NOMO-1 (cell line): ENCODE data around the gene TMEM263.
"Not testable (repeated sequence)": the region's sequence is repeated elsewhere in the genome, so short reads cannot be mapped to it uniquely, and the experiment has no call there.

Source experiments
- DNase-seq, 2 experiments: peaks; one replicate each; lab custom pipeline; 2025; ENCODE audit not compliant: unreplicated experiment in 2 of 2; lab: John Stamatoyannopoulos, UW

TMEM263 gene

DNA sequence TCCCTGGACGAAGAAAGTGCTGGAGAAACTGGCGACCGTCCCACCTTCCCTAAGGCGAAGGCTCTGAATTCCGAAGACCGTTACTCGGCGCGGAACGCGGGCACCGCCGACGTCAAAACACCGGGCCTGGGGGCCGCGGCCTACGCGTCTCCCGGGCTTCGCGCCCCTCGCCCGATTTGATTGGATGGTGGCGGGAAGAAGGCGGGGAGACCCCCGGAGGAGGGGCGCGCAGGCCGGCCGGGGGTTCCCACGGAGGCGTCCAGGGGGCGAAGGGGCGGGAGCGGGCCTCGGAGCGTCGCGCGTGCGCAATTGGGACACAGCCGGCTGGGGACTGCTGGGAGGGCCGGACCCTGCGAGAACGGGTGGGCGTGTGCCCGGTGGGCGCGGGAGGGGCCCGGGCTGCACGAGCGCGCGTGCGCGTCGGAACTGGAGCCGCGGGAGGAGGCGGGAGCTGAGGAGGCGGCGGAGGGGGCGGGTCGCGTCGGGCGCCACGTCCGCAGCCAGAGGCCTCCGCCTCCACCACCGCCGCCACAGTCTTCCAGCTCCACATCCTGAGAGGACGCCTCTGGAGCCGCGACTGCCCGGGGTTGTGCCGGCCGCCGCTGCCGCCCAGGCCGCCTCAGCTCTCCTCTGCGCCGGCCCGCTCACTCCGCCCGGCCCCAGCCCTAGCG is at the start of gene TMEM263:
TMEM263 (plus strand) TSS at position 531 of the 671 bp plus-strand sequence. CDS start 11,210 bp downstream, outside the sequence.
- DNase-seq: peak; percentile 52 to 65

DNA sequence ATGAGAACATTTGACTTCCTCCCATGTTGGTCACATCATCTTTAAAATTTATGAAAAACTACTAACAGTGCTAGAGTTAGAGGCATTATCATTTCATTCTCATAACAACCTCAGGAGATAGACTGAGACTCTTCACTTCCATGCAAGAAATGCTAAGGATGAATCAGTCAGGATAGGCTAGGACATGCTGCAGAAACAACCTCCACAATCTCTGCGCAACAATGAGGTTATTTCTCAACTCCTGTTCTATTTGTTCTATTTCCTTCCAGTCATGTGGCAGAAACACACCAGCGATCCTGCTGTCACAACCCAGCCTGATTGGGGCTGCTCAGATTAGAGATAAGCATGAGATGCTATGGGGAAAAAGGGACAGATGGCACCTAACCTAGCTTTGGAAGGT is 49.0 kb upstream of the TMEM263 start:
- no peak for DNase-seq

DNA sequence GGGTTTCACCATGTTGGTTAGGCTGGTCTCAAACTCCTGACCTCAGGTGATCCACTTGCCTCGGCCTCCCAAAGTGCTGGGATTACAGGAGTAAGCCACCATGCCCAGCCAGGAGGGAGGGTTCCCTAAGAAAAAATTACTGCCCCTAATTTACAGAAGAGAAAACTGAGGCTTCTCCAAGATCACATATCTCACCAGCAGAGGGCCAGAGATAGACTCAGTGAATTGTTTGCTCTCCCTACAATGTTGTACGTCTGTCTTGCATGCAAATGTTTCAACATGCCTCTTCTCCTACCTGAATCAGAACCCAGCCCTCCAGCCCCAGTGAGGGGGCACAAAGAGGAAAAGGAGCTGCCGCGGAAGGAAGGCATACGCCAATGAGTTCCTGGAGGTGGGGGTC is 48.3 kb upstream of the TMEM263 start:
- no peak for DNase-seq

DNA sequence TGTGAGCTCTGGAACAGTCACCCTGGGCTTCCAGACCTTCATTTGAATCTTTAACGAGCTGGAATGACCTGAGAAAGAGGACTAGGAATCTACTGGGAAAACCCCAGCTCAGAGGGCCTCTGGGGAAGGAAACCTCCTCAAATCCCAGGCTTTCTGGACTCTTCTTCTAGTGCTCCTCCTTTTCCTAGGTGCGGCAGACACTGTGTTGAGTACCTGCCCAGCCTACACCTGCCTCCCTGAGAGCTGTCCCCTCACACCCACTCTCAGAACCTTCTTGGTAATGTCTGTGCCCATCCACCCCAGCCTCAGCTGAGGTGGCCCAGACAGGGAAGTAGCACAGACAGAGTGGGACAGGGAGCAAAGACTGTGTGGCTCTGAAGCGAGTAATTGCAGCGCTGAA is 47.9 kb upstream of the TMEM263 start:
- no peak for DNase-seq

DNA sequence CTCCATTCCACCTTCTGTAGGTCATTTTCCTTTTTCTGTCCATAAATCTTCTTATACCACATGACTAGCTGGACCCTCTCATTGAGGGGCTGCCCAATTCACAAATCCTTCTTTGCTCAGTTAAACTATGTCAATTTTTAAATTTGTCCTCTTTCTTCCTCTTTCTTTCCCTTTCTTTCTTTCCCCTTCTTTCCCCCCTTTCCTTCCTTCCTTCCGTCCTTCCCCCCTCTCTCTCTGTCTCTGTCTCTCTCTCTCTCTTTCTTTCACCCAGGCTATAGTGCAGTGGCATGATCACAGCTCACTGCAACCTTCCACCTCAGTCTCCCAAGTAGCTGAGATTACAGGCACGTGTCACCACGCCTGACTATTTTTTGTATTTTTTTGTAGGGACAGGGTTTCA is 47.1 kb upstream of the TMEM263 start:
- no peak for DNase-seq

DNA sequence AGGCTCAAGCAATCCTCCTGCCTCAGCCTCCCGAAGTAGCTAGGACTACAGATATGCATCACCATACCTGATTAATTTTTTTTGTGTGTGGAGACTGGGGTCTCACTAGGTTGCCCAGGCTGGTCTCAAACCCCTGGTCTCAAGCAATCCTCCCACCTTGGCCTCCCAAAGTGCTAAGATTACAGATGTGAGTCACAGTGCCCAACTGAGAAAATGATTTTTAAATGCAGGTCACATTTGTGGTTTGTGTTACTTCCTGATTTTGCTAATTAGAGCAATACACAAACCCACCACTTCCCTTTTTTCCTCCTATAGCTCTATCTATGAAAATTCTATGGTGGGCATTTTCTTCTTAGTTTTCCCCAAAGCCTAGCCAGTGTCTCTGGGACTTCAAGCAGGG is 45.5 kb upstream of the TMEM263 start:
- DNase-seq: peak; percentile 89 to 97

DNA sequence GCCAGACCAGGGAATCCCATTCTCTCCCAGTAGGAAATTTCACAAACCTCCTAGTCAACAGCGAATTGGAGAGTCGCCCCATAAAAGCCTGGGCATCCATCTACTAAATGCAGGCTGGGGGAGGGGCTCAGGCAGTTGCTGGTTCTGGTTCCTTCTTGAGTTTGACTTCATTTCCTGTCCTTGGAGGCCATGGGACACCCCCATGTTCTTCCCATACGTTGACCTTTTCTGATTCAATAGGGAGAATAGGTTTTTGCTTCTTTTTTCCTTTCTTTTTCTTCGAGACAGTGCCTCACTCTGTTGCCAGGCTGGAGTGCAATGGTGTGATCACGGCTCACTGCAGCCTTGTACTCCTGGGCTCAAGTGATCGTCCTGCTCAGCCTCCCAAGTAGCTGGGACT is 44.1 kb upstream of the TMEM263 start:
- no peak for DNase-seq

DNA sequence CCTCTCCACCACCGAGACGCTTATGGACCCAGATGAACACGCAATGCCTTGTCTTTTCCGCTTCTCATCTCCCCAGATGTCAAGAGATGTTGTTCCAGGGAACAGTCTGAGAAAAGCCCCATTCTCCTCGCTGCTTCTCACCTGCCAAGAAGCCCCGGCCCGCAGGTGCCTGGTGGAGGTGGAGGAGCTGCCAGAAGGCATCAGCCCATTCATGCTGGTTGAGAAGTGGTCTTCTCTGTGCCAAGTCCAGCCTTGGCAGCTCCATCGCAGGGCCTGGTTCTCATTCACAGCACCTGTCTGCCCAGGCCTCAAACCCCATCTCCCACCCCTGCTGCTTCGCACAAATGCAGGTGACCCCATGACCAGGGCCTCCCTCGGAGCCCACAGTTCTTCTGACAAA is 42.3 kb upstream of the TMEM263 start:
- DNase-seq: no peak

DNA sequence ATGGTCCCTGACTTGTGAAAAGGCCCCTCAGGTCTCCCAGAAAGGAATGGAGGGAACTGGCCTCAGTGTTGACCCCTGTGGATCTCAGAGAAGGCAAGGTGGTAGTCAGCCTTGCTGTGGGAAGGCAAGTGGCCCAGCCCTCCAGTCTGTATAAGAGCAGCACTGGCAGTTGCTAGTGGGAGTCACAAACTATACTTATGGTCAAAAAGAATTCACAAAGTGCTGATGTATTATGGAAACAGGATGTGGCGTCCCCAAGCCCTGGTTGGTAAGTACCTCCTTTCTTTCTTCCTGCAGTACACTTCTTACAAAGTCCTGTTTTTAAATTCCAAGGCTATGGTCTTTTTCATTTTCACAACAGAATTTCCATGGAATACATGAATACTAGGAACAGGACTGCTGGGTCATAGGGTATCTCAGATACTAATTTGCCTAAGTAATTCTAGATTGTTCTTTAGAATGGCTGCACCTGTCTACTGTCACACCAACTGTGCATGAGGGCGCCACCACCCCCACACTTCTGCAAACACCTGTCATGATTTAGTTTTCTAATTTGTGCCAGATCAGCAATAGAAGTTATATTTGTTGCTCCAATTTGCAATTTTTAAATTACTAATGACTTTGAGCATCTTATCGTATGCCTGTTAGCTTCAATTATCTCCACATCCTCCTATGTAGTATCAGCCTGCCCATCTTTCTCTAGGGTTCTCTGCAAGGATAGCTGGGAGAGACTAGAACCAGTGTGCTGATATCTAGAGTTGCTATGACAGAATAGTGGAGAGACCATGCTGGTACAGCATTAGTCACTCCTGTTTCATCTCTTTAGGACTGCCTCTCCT is 40.7 kb upstream of the TMEM263 start:
- DNase-seq: no peak

DNA sequence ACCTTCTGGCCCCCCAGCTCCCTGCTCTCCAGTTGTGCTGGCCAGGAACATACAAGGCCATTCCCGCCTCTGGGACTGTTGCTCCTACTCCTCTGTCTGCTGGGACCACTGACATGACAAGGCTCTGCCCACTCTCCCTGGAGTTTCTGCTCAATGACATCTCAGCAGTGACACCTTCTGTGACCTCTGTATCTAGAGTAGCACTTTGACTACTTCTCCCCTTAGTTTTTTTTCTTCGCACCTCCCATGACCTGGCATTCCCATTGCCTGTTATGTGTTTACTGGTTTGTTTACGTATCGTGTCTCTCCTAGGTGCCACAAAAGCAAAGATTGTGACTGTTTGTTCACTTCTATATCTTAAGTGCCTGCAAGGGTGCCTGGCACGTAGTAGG is 40.1 kb upstream of the TMEM263 start:
- DNase-seq: no peak

DNA sequence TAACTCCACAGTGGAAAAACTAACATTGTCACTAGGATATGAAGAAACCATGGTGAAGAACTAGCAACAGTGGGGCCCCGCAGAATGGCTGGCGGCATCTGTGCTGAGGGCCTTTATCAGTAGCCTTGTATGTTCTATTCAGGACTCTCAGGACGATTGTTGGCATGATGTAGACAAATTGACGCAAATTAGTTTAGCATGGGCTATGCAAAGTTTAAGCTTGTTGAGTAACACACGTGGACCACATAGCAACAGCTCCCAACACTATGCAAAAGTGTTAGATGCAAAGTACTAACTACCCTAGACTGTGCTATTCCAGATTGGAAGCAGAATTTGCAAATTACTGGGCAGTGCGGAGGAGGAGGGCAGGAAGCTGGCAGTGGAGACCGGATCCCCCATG is 38.2 kb upstream of the TMEM263 start:
- DNase-seq: no peak

DNA sequence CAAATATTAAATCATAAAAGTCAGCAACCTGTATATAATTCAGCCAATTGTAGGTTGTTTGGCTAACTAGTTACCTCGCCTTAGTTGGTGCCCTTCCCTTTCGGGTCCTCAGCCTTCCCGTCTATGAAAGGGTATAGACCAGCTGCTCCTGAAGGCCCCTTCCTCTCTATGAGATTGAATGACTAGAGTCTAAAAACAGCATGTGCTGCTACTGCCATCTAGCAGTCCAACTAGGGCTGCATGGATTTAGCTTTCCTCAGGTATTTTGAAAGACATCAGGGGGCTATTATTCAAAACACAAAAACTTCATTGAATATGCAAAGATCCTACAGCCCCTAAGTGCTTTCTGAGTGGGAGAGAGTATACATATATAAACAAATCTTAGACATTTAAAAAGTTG is 37.0 kb upstream of the TMEM263 start:
- DNase-seq: no peak

DNA sequence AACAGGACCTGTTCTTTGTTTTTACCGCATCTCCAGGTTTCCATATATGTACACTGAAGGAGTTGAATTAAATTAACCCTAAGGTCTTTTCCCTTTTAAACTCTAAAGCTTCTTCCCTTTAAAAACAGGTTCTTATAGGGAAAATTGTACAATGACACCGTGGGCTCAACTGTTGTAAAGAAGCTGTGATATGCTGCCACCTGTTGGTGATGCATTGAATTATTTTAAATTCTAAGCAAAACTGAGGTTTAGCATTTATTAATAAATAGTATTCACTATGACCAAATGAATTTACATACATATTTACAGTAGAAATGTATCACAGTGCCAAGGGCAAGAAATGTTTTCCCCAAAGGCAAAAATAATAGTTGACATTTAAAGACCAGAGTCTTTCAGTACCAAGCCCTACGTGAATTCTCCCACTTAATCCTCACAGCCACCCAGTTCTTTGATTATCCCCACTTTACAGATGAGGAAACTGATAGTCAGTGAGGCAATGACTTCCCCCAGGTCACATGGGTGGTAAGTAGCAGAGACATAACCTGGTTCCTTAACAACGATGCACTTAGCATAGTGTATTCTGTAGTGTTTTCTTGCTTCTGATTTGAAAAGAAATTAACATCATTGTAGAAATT is 35.7 kb upstream of the TMEM263 start:
- peak; percentile 24 to 28 for DNase-seq

DNA sequence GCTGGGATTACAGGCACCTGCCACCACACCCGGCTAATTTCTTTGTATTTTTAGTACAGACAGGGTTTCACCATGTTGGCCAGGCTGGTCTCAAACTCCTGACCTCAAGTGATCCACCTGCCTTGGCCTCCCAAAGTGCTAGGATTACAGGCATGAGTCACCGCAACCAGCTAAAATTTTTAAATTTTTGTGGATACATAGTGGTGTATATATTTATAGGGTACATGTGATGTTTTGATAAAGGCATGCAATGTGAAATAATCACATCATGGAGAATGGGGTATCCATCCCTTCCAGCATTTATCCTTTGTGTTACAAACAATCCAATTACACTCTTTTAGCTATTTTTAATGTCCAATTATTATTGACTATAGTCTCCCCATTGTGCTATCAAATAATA is 33.7 kb upstream of the TMEM263 start:
- DNase-seq: not testable (repeated sequence)

DNA sequence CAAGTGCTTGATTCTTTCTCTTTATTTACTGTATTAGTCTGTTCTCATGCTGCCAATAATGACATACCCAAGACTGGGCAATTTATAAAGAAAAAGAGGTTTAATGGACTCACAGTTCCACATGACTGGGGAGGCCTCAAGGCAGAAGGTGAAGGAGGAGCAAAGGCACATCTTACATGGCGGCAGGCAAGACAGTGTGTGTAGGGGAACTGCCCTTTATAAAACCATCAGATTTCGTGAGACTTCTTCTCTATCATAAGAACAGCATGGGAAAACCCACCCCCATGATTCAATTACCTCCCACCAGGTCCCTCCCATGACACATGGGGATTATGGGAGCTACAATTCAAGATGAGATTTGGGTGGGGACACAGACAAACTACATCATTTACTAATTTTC is 32.1 kb upstream of the TMEM263 start:
- not testable (repeated sequence) for DNase-seq

DNA sequence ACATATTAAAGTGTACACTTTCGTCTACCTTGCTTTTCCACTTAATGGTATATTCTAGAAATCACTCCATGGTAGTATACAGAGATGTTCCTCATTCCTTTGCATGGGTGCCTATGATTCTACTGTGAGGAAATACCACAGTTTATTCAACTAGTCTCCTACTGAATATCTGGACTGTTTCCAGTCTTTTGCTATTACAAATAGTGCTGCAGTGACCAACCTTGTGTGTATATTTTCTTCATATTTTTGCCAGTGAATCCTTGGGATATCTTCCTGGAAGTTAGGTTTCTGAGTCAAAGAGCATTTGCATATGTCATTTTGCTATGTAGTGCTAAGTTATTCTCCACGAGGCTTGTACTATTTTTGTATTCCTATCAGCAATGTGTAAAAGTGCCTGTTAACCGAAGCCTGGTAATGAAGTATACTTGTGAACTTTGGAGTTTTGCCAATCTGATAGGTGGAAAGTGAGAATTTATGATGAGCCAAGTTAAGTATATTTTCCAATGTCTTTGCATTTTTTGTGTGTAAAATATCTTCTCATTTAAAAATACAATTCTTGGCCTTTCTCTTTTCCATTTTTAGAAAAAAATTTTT is 31.3 kb upstream of the TMEM263 start:
- DNase-seq: no peak

DNA sequence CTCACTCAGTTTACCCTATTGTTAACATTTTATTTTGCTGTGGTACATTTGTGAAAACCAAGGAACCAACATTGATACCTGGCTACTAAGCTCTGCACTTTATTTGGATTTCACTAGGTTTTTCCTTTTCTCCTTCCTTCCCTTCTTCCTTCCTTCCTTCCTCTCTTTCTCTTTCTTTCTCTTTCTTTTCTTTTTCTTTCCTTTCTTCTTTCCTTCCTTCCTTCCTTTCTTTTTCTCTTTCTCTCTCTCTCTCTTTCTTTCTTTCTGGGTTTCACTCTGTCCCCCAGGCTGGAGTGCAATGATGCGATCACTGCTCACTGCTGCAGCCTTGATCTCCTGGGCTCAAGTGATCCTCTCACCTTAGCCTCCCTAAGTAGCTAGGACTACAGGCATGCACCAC is 29.1 kb upstream of the TMEM263 start:
- DNase-seq: no peak

DNA sequence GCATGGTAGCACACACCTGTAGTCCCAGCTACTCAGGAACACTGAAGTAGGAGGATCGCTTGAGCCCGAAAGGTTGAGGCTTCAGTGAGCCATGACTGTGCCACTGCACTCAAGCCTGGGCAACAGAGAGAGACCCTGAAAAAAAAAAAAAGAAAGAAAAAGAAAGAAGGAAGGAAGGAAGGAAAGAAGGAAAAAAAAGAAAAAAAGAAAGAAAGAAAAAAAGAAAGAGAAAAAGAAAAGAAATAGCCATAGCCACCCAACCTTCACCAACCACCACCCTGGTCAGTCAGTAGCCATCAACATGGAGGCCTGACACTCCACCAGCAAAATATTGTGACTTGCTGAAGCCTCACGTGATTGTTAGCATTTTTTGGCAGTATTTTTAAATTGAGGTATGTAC is 21.4 kb upstream of the TMEM263 start:
- DNase-seq: no peak

DNA sequence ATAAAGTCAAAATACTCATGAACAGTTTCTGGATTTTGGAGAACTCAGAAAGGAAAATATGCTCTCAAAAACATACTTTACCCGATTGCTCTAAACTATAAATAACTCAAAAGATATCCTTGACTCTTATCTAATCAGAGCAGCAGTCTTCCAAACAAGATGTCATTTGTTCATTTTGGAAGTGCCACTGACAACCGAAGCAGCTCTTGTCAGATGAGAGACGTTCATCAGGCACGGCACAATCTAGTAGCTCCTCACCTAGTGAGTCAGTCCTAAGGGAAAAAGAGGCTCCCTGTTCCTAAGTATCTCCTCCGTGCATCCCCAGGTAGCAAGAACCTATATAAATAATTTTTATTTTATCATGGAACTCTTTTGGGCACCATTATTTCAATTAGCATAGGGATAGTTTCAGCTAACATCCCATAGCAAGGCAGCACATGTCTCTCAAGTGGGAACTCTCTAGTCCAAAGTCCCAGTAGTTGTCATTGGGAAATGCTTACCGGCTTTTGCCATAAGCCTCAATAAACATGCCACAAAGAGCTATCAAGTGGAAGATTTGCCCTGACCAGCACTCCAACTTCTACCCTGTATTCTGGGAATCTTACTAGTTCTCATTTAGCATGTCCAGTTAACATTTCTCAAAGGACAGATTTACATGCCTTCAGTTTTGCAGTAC is 14.1 kb upstream of the TMEM263 start:
- no peak for DNase-seq

DNA sequence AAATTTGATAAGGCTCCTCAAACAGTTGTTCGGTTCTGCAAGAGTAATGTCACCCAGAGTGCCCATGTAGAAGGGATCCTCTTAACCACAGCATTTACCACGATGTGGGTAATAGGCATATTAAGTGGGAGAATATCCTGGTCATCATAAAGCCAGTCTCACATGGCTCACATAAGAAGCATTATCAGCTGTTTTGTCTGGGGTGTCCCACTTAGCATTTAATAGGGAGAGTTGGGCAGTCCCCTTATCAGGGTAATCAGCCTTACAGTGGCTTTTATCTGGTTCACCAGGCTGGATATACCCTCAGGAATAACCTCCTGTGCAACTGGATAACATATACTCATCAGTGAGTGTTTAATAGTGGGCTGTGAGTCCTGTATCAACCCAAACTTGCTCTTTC is 12.9 kb upstream of the TMEM263 start:
- no peak for DNase-seq

DNA sequence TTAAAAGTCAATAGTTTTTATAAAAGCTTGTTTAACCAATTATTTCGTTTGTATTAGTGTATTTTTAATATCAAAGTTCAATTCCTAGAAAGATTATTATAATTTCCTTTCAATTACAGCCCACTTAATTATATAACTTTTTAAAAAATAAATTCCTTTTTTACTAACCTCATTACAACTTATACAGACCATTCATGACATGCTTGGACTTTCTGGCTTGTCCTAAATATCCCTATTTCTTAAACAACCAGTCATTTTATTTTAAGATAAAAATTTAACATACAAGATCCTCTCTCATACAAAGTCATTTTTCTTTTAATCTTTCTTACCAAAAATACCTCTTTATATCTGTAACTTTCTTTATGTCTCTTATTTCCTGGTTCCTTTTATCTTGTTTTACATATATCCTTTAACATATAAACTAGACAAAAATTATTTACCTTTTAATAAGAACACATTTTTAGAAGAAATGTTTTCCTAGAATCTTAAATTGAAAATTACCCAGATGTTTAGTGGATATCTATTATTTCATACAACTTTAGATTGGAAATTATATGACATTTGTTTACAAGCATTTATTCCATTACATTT is 10.4 kb upstream of the TMEM263 start:
- no peak for DNase-seq
